ENCODE measurements around the gene CSTF1.

DNA sequence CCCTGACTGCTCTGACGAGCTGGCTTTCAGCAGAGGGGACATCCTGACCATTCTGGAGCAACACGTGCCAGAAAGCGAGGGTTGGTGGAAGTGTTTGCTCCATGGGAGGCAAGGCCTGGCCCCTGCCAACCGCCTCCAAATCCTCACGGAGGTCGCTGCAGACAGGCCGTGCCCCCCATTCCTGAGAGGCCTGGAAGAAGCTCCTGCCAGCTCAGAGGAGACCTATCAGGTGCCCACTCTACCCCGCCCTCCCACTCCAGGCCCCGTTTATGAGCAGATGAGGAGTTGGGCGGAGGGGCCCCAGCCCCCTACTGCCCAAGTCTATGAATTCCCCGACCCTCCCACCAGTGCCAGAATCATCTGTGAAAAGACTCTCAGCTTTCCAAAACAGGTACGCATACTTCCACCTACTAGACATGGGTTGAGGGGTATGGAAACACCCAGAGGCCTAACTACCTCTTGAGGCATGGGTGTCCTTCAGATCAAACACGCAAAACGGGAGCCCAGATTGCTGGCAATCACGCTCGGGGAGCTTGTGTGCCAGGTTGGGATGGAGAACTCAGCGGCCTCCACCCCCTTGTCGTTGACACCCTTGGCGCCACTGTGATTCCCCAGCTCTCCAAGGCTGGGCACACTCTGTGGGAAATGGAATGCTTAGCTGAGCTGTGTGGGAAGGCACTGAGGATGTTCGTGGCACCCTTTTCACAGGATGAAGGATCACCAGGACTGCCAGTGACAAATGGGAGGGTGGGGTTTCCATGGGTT lies 44.9 kb downstream of the CSTF1 start:
- TF ChIP-seq, protein P1, sequence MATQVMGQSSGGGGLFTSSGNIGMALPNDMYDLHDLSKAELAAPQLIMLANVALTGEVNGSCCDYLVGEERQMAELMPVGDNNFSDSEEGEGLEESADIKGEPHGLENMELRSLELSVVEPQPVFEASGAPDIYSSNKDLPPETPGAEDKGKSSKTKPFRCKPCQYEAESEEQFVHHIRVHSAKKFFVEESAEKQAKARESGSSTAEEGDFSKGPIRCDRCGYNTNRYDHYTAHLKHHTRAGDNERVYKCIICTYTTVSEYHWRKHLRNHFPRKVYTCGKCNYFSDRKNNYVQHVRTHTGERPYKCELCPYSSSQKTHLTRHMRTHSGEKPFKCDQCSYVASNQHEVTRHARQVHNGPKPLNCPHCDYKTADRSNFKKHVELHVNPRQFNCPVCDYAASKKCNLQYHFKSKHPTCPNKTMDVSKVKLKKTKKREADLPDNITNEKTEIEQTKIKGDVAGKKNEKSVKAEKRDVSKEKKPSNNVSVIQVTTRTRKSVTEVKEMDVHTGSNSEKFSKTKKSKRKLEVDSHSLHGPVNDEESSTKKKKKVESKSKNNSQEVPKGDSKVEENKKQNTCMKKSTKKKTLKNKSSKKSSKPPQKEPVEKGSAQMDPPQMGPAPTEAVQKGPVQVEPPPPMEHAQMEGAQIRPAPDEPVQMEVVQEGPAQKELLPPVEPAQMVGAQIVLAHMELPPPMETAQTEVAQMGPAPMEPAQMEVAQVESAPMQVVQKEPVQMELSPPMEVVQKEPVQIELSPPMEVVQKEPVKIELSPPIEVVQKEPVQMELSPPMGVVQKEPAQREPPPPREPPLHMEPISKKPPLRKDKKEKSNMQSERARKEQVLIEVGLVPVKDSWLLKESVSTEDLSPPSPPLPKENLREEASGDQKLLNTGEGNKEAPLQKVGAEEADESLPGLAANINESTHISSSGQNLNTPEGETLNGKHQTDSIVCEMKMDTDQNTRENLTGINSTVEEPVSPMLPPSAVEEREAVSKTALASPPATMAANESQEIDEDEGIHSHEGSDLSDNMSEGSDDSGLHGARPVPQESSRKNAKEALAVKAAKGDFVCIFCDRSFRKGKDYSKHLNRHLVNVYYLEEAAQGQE (IDR thresholded peaks at IDR 0.05; ENCODE audit: low read depth): no peak
- TF ChIP-seq EGR1 (IDR thresholded peaks at IDR 0.05): no peak
